HEK293 (cell line): ENCODE measurements around the gene TMEM81.

Source experiments
- CTCF ChIA-PET: fragments of 350-600 bp; formaldehyde crosslinking; extraction: SDS; loops from one replicate; lab custom pipeline; 2021; ENCODE audit warnings: antibody characterized with exemption; lab: Yijun Ruan, JAX
- POLR2A ChIA-PET: fragments of 300-600 bp; formaldehyde crosslinking; extraction: SDS; loops from one replicate; lab custom pipeline; 2020; ENCODE audit warnings: antibody characterized with exemption, inconsistent platforms; lab: Yijun Ruan, JAX
- H3K27ac ChIP-seq: fragments of 200-500 bp; sonication (Bioruptor generic); 2 replicates; pipeline ENCODE4 v1.5.1; 2014; ENCODE audit warnings: low read depth, low read length, control low read depth, inconsistent platforms; ENCODE audit errors: extremely low read depth
- H3K36me3 ChIP-seq, 2 experiments: fragments of 200-500 bp in 1 of 2; sonication (Bioruptor generic) in 1 of 2; 1 replicate in 1 of 2; 2 replicates in 1 of 2; pipeline ENCODE4 v1.5.1; 2014 to 2017; ENCODE audit warnings: inconsistent platforms in 2 of 2, low read length in 2 of 2; ENCODE audit not compliant: control insufficient read depth in 2 of 2, insufficient read depth in 1 of 2
- H3K4me1 ChIP-seq: fragments of 200-500 bp; sonication (Bioruptor generic); 2 replicates; pipeline ENCODE4 v1.5.1; 2014; ENCODE audit warnings: mild to moderate bottlenecking, low read length, inconsistent platforms; ENCODE audit not compliant: control insufficient read depth, insufficient read depth
- H3K4me3 ChIP-seq: 2 replicates; pipeline ENCODE4 v1.5.1; 2011; ENCODE audit warnings: low read depth, mild to moderate bottlenecking, control low read depth, low read length, moderate library complexity
- H3K9me3 ChIP-seq: fragments of 200-500 bp; sonication (Bioruptor generic); 2 replicates; pipeline ENCODE4 v1.5.1; 2014; ENCODE audit warnings: low read depth, low read length, inconsistent platforms; ENCODE audit not compliant: control insufficient read depth, insufficient read depth
- BCL11B ChIP-seq: fragments of 450-650 bp; formaldehyde crosslinking; IDR thresholded peaks from 2 replicates; pipeline ENCODE4 v1.5.1; 2016; ENCODE audit warnings: low read depth, missing biosample characterization, missing genetic modification characterization
- FEZF1 ChIP-seq: fragments of 450-650 bp; formaldehyde crosslinking; IDR thresholded peaks from 2 replicates; pipeline ENCODE4 v1.5.1; 2016; ENCODE audit warnings: missing biosample characterization, missing genetic modification characterization
- HOXD13 ChIP-seq: sonication (generic); formaldehyde crosslinking; IDR thresholded peaks from 2 replicates; pipeline ENCODE4 v1.8.0; 2022; ENCODE audit warnings: missing genetic modification reagents, borderline replicate concordance
- SETDB1 ChIP-seq: IDR thresholded peaks from one replicate; pipeline ENCODE4 v1.6.1; 2017; ENCODE audit warnings: mild to moderate bottlenecking, low read length, moderate library complexity, mixed read lengths; ENCODE audit not compliant: insufficient read length
- TSHZ1 ChIP-seq: fragments of 450-650 bp; formaldehyde crosslinking; IDR thresholded peaks from 2 replicates; pipeline ENCODE4 v1.5.1; 2016; ENCODE audit warnings: missing biosample characterization, missing genetic modification characterization, borderline replicate concordance
- ZFP3 ChIP-seq: fragments of 450-650 bp; formaldehyde crosslinking; IDR thresholded peaks from 2 replicates; pipeline ENCODE4 v1.5.1; 2016; ENCODE audit warnings: low read depth, missing biosample characterization, missing genetic modification characterization
- ZNF132 ChIP-seq: fragments of 450-650 bp; formaldehyde crosslinking; IDR thresholded peaks from 2 replicates; pipeline ENCODE4 v1.5.1; 2017; ENCODE audit warnings: missing biosample characterization, missing genetic modification characterization, borderline replicate concordance
- ZNF19 ChIP-seq: fragments of 450-650 bp; formaldehyde crosslinking; IDR thresholded peaks from 2 replicates; pipeline ENCODE4; 2016; ENCODE audit warnings: missing biosample characterization, missing genetic modification characterization, low read depth
- ZNF311 ChIP-seq: fragments of 450-650 bp; formaldehyde crosslinking; IDR thresholded peaks from 2 replicates; pipeline ENCODE4 v1.5.1; 2017; ENCODE audit warnings: missing biosample characterization, missing genetic modification characterization, borderline replicate concordance
- ZNF350 ChIP-seq: fragments of 450-650 bp; formaldehyde crosslinking; IDR thresholded peaks from 2 replicates; pipeline ENCODE4 v1.5.0; 2017; ENCODE audit warnings: missing biosample characterization, mild to moderate bottlenecking, missing genetic modification characterization
- ZNF433 ChIP-seq: fragments of 450-650 bp; formaldehyde crosslinking; IDR thresholded peaks from 2 replicates; pipeline ENCODE4 v1.5.1; 2016; ENCODE audit warnings: missing biosample characterization, missing genetic modification characterization, low read depth
- ZNF510 ChIP-seq: fragments of 450-650 bp; formaldehyde crosslinking; IDR thresholded peaks from 2 replicates; pipeline ENCODE4 v1.5.1; 2018; ENCODE audit warnings: mild to moderate bottlenecking, missing genetic modification characterization, missing biosample characterization; ENCODE audit not compliant: insufficient replicate concordance
- ZNF529 ChIP-seq: fragments of 450-650 bp; formaldehyde crosslinking; IDR thresholded peaks from 2 replicates; pipeline ENCODE4 v1.5.1; 2017; ENCODE audit warnings: missing genetic modification characterization, missing biosample characterization; ENCODE audit not compliant: insufficient replicate concordance
- ZNF585B ChIP-seq: fragments of 450-650 bp; formaldehyde crosslinking; IDR thresholded peaks from 2 replicates; pipeline ENCODE4 v1.5.1; 2016; ENCODE audit warnings: missing biosample characterization, missing genetic modification characterization
- ZNF792 ChIP-seq: fragments of 450-650 bp; formaldehyde crosslinking; IDR thresholded peaks from 2 replicates; pipeline ENCODE4 v1.5.1; 2016; ENCODE audit warnings: missing biosample characterization, missing genetic modification characterization
- ZNF843 ChIP-seq: fragments of 450-650 bp; formaldehyde crosslinking; IDR thresholded peaks from 2 replicates; pipeline ENCODE4 v1.5.1; 2016; ENCODE audit warnings: missing biosample characterization, missing genetic modification characterization
- TF ChIP-seq, protein P1 (sequence below): fragments of 450-650 bp; formaldehyde crosslinking; conservative IDR thresholded peaks from 2 replicates; pipeline ENCODE4 v1.5.1; 2016; ENCODE audit warnings: low read depth, missing biosample characterization, missing genetic modification characterization

Gene TMEM81

DNA sequence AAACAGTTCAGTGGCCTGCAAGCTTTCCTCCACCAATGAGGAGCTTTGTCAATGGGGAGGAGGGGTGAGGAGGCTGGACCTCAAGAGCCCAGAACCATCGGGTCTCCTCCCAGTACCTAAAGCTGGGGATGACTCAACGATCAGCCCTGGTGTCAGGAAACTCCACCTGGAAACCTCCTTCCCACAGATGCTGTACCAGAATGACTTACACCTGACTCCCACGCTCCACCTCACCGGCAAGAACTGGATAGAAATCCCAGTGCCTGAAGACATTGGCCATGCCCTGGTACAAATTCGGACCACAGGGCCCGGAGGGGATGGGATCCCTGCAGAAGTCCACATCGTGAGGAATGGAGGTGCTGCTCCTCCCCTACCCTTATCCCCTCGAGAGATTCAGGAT, 11.4 kb downstream of the TMEM81 start (continued):
- TF ChIP-seq BCL11B (tag by site-specific recombination) (no peak), ZNF843 (tag by site-specific recombination) (no peak), SETDB1 (no peak), ZNF510 (tag by site-specific recombination) (no peak)

- no peaks in the 10 kb centered on the region for H3K36me3 ChIP-seq
- TF ChIP-seq TSHZ1 (tag by site-specific recombination) (no peak), ZNF350 (tag by site-specific recombination) (no peak), ZNF433 (tag by site-specific recombination) (no peak), ZNF792 (tag by site-specific recombination) (no peak), HOXD13 (CRISPR knock-in tag) (no peak), ZNF19 (tag by site-specific recombination) (no peak), ZNF311 (tag by site-specific recombination) (no peak), ZNF585B (tag by site-specific recombination) (no peak), ZNF529 (tag by site-specific recombination) (no peak), FEZF1 (tag by site-specific recombination) (no peak), ZFP3 (no peak), ZNF132 (tag by site-specific recombination) (no peak)
- TF ChIP-seq, protein P1, sequence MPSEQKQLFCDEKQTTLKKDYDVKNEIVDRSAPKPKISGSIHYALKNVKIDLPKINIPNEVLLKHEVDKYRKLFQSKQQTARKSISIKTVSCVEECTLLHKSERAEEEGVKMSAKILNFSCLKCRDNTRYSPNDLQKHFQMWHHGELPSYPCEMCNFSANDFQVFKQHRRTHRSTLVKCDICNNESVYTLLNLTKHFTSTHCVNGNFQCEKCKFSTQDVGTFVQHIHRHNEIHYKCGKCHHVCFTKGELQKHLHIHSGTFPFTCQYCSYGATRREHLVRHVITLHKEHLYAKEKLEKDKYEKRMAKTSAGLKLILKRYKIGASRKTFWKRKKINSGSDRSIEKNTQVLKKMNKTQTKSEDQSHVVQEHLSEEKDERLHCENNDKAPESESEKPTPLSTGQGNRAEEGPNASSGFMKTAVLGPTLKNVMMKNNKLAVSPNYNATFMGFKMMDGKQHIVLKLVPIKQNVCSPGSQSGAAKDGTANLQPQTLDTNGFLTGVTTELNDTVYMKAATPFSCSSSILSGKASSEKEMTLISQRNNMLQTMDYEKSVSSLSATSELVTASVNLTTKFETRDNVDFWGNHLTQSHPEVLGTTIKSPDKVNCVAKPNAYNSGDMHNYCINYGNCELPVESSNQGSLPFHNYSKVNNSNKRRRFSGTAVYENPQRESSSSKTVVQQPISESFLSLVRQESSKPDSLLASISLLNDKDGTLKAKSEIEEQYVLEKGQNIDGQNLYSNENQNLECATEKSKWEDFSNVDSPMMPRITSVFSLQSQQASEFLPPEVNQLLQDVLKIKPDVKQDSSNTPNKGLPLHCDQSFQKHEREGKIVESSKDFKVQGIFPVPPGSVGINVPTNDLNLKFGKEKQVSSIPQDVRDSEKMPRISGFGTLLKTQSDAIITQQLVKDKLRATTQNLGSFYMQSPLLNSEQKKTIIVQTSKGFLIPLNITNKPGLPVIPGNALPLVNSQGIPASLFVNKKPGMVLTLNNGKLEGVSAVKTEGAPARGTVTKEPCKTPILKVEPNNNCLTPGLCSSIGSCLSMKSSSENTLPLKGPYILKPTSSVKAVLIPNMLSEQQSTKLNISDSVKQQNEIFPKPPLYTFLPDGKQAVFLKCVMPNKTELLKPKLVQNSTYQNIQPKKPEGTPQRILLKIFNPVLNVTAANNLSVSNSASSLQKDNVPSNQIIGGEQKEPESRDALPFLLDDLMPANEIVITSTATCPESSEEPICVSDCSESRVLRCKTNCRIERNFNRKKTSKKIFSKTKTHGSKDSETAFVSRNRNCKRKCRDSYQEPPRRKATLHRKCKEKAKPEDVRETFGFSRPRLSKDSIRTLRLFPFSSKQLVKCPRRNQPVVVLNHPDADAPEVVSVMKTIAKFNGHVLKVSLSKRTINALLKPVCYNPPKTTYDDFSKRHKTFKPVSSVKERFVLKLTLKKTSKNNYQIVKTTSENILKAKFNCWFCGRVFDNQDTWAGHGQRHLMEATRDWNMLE (tag by site-specific recombination), result no peak
- TF ChIP-seq, all 188 proteins: peak for 0
- ChIA-PET CTCF (interaction anchor here (0.7 to 7.9 kb wide), 3 partner anchors 10 to 183 kb away, joined by 3 to 60 read pairs (median 6); no protein-coding TSS in a partner anchor), POLR2A (no interaction called here)
- Histone ChIP-seq H3K4me3 (no peak overlapping the region), H3K9me3 (no peaks in the 10 kb centered on the region), H3K4me1 (no peaks in the 10 kb centered on the region), H3K27ac (no peak overlapping the region)
These were observed 12.0 kb downstream of the TMEM81 start for GRCh38 chr1:205072286-205072685.
